Activated CD8-positive, alpha-beta T cell treated with anti-CD3 and anti-CD28 coated beads, Interleukin-2, amount 10 ng/mL, durations not matched to agents 7 days and 5 days (primary cell): ENCODE measurements around the gene CD160. TPM values are rescaled to one million over a fixed set of nuclear protein-coding genes. Genes with fewer than 3 reads are reported as not detected.
"Not testable (repeated sequence)": the region's sequence is repeated elsewhere in the genome, so short reads cannot be mapped to it uniquely, and the experiment has no call there.

Source experiments
- ATAC-seq: fragments of 150-1000 bp; cut with Tn5 transposase; one replicate; pipeline ENCODE4 v1.10.0; 2021; ENCODE audit warnings: moderate library complexity
- CTCF ChIA-PET: fragments of 350-600 bp; sonication (Branson Sonifier 250); formaldehyde crosslinking; loops from one replicate; lab custom pipeline; 2021; ENCODE audit warnings: antibody characterized with exemption; lab: Charles Lee
- POLR2A ChIA-PET: fragments of 350-600 bp; sonication (Branson Sonifier 250); formaldehyde crosslinking; loops from one replicate; lab custom pipeline; 2021; ENCODE audit warnings: antibody characterized with exemption; lab: Charles Lee
- DNase-seq: peaks from one replicate; pipeline ENCODE4 v3.0.0-alpha.2; 2020
- H3K27ac Mint-ChIP-seq: one replicate; pipeline ENCODE4 v1.8.0; 2021; ENCODE audit warnings: mild to moderate bottlenecking, mixed read lengths
- H3K27me3 Mint-ChIP-seq: one replicate; pipeline ENCODE4 v1.8.0; 2021; ENCODE audit warnings: low read depth, mixed read lengths
- H3K36me3 Mint-ChIP-seq: one replicate; pipeline ENCODE4 v1.8.0; 2021; ENCODE audit warnings: low read depth, mixed read lengths
- H3K4me1 Mint-ChIP-seq: one replicate; pipeline ENCODE4 v1.8.0; 2021; ENCODE audit warnings: low read depth, mixed read lengths
- H3K4me3 Mint-ChIP-seq: one replicate; pipeline ENCODE4 v1.8.0; 2021; ENCODE audit warnings: mild to moderate bottlenecking, mixed read lengths
- H3K9me3 Mint-ChIP-seq: one replicate; pipeline ENCODE4 v1.8.0; 2022; ENCODE audit warnings: mixed read lengths; ENCODE audit not compliant: insufficient read depth
- total RNA-seq, 2 experiments: library from RNA; stranded (reverse); gene quantifications; one replicate each; pipeline ENCODE4 v1.2.3, GENCODE V29; 2021

The CD160 gene
- total RNA-seq, 2 experiments from 2014 or later, result 2.4 to 3.1 TPM

DNA sequence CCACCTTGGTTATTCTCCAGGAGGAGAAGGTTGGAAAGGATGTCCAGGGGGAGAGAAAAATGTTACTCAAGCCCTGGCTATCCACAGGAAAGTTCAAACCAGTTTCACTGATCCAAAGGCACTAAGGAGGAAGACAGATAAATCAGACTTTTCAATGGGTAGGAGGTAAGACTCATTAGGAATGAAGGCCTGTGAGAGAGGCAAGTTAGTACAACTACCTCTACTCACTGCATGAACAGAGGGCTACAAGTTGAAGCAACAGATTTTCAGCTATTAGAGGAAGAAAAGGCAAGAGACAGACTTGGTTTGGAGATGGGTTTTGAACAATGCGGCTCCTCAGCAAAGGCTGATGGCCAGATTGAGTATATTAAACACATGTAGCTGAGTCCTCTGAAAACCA, 16.9 kb downstream of the CD160 start:
- no peak for ATAC-seq
- H3K4me1 Mint-ChIP-seq, result no peaks in the 10 kb centered on the region
- CTCF ChIA-PET, result no interaction called here

DNA sequence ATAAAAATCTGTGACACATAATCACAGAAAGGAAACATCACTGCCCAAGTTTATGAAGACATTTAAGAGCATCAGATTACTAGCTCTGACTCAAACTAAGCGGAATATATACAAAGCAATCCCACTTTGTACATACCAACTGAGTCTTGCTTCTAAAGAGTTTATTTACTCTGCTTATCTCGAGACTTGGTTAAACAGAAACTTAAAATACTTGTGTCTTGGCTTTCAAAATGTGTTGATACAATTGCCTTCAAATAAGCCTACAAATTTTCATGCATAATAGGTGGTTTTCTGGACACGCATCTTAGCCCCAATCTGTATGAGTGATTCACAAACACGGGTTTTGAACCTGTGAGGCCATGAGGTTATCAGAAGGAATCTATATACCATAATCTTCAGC, 21.0 kb downstream of the CD160 start:
- H3K9me3 Mint-ChIP-seq, result no peaks in the 10 kb centered on the region
- no peak for DNase-seq
- H3K27me3 Mint-ChIP-seq, result no peaks in the 10 kb centered on the region
- H3K36me3 Mint-ChIP-seq, result peaks cover 25% of the 10 kb centered on the region
- ChIA-PET CTCF (no interaction called here), POLR2A (no interaction called here)
- H3K4me3 Mint-ChIP-seq, result no peak overlapping the region
- H3K4me1 Mint-ChIP-seq, result no peaks in the 10 kb centered on the region
- ATAC-seq, result no peak
- no peak overlapping the region for H3K27ac Mint-ChIP-seq

More for the DNA sequence above, 16.9 kb downstream of the CD160 start:
- Mint-ChIP-seq H3K36me3 (peaks cover 2% of the 10 kb centered on the region), H3K4me3 (no peak overlapping the region), H3K27me3 (no peaks in the 10 kb centered on the region), H3K27ac (no peak overlapping the region), H3K9me3 (no peaks in the 10 kb centered on the region)
- POLR2A ChIA-PET, result no interaction called here
- DNase-seq, result no peak

DNA sequence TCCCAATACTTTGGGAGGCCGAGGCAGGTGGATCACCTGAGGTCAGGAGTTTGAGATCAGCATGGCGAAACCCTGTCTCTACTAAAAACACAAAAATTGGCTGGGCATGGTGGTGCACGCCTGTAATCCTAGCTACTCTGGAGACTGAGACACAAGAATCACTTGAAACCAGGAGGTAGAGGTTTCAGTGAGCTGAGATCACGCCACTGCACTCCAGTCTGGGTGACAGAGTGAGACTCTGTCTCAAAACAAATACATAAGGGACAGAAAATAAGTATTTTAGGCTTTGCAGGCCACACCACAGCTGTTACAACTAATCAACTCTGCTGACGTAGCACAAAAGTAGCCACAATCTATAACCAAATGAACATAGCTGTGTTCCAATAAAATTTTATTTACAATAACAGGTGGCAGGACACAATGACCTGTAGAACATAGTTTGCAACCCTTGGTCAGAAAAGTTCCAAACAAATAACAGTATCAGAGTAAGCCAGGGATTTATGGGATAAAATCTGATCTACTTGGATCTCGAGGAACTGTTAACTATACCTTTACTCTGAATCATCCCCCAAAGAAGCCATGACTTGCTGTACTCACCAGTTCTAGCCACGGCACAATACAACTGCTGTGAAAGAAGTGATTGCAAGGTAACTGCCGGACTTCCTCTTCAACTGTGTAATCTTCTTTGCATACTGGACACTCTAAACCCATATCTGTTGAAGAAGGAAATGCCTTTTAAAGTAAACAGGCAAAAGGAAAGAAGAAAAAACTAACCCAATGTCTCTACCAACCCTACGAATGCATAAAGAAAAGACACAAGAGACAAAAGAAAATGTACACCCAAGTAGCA, 28.3 kb downstream of the CD160 start:
- DNase-seq, result no peak
- peaks cover 3% of the 10 kb centered on the region for H3K4me1 Mint-ChIP-seq
- ATAC-seq, result no peak
- CTCF ChIA-PET, result interaction anchor here (1.0 to 1.1 kb wide), 2 partner anchors 26 to 27 kb away, joined by 3 read pairs; no protein-coding TSS in a partner anchor
- no peak overlapping the region for H3K4me3 Mint-ChIP-seq
- peak overlapping the region; percentile 24 for H3K27ac Mint-ChIP-seq
- H3K36me3 Mint-ChIP-seq, result peaks cover 51% of the 10 kb centered on the region
- POLR2A ChIA-PET, result no interaction called here
- no peaks in the 10 kb centered on the region for H3K9me3 Mint-ChIP-seq
- no peaks in the 10 kb centered on the region for H3K27me3 Mint-ChIP-seq

DNA sequence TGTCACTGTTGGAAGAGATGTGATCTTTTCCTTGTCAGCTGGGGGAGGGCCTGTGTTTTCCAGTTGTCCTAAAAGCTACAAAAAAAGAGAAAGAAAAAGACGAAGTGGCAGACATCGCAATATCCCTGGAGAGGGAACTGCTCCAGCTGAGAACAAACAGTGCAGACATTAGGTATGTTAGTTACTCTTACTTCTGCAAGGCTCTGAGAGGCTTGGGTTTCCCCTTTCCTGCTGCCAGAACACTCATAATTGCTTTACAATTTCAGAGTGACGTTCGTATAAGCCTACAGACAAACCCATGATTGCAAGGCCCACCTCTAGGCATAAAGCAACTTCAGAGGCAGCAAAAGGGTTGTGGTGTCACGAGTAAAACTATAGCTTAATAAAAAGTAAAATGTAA, 31.1 kb downstream of the CD160 start:
- H3K27me3 Mint-ChIP-seq, result no peaks in the 10 kb centered on the region
- peaks cover 3% of the 10 kb centered on the region for H3K4me1 Mint-ChIP-seq
- no peak overlapping the region for H3K4me3 Mint-ChIP-seq
- no peaks in the 10 kb centered on the region for H3K9me3 Mint-ChIP-seq
- ChIA-PET CTCF (interaction anchor here (1.2 kb wide), 1 partner anchor 13 kb away, joined by 4 read pairs; no protein-coding TSS in a partner anchor), POLR2A (no interaction called here)
- no peak for ATAC-seq
- DNase-seq, result no peak
- H3K36me3 Mint-ChIP-seq, result peaks cover 42% of the 10 kb centered on the region
- H3K27ac Mint-ChIP-seq, result no peak overlapping the region

DNA sequence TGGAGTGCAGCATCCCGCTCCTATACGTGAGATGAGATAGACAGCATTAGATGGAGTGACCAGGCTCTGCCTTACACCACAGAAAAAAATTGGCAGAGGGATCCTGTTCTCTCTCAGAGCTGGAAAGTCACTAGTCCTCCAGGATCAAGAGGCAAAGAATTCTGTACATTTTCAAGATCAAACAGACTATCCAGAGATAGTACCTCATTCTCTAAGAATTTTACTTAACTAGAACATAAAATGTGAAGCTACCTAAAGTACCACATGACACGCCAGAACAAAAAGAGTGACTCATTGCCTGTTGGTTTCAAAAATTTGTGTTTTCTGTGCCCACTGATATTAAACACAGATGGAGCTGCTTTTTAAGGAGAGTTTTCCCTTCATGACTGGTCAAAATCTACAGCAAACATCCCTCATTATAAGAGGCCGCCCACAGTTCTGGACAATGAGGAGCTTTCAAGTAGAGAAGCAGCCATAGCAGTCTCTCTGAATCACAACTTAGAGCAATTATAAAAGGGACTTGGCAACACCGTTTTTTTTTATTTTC, 32.3 kb downstream of the CD160 start:
- Mint-ChIP-seq H3K27ac (no peak overlapping the region), H3K27me3 (no peaks in the 10 kb centered on the region), H3K4me3 (no peak overlapping the region), H3K4me1 (peaks cover 3% of the 10 kb centered on the region), H3K9me3 (no peaks in the 10 kb centered on the region), H3K36me3 (peaks cover 43% of the 10 kb centered on the region)
- DNase-seq, result no peak
- CTCF ChIA-PET, result interaction anchor here (0.6 to 2.0 kb wide), 4 partner anchors 20 to 256 kb away, joined by 3 to 7 read pairs (median 3); no protein-coding TSS in a partner anchor
- POLR2A ChIA-PET, result no interaction called here
- no peak for ATAC-seq

DNA sequence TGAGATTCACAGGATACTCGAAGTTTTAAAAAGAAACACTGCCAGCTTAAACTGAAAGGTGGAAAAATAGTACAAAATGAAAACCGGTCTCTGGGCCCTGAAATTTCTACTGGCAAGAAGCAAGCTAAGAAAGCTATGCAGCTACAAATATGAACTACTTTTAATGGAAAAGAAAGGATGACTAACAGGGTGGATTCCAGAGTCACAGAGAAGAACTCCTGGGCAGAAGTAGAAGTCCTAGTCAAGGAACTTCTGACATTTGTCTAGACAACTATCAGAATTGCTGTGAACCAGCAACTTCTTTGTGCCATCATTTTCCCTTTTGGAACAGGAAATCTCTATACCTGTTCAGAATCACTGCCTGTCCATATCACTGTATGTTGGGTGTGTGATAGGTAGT, 38.1 kb downstream of the CD160 start:
- no peak for DNase-seq
- ChIA-PET CTCF (interaction anchor here (1.8 kb wide), 1 partner anchor 88 kb away, joined by 6 read pairs; the partner anchor contains the start of gene NUDT17), POLR2A (interaction anchor here (0.9 kb wide), 1 partner anchor 21 kb away, joined by 3 read pairs; no protein-coding TSS in a partner anchor)

DNA sequence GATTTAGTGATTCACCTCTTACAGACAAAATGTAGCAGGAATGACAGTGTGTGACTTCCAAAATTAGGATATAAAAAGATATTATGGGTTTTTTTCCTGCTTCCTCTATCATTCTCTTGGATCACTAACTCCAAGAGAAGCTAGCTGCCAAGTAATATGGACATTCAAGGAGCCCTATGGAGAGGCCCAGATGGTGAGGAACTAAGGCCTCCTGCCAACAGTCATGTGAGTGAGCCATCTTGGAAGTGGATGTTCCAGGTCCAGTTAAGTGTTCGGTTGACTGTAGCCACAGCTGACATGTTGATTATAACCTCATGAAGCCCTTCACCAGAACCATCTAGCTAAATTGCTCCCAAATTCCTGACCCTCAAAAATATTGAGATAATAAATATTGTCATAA, 38.8 kb downstream of the CD160 start:
- Mint-ChIP-seq H3K27ac (no peak overlapping the region), H3K27me3 (no peaks in the 10 kb centered on the region), H3K4me3 (no peak overlapping the region), H3K4me1 (no peaks in the 10 kb centered on the region), H3K9me3 (peaks cover 7% of the 10 kb centered on the region), H3K36me3 (peaks cover 47% of the 10 kb centered on the region)
- POLR2A ChIA-PET, result no interaction called here
- DNase-seq (no peak), ATAC-seq (no peak)
- CTCF ChIA-PET, result interaction anchor here (1.0 to 2.1 kb wide), 3 partner anchors 15 to 87 kb away, joined by 3 to 8 read pairs (median 6); partner anchors contain the start of gene NUDT17

More for the DNA sequence above, 38.1 kb downstream of the CD160 start:
- Mint-ChIP-seq H3K9me3 (peaks cover 7% of the 10 kb centered on the region), H3K27me3 (no peaks in the 10 kb centered on the region), H3K36me3 (peaks cover 43% of the 10 kb centered on the region), H3K4me3 (no peak overlapping the region), H3K27ac (no peak overlapping the region), H3K4me1 (no peaks in the 10 kb centered on the region)
- no peak for ATAC-seq

DNA sequence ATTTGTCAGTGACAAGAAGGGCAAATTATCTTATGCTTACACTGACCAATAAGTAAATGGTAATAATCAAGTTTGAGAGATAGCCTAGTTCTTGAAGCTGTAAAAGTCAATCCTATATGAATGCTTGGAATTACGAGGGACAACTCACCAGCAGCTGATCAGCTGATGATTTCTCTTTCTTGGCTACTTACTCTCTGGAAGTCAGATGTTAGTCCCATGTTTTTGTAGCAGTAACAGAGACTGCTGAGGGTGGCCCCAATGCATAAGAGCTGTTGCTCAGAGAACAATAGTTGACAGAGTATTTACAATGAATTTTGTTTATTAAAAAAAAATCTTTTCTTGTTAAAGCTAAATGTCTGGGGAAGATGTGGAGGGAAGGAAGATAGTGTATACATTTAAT, 39.3 kb downstream of the CD160 start:
- ATAC-seq (no peak), DNase-seq (no peak)
- ChIA-PET POLR2A (no interaction called here), CTCF (interaction anchor here (1.0 to 2.1 kb wide), 4 partner anchors 15 to 87 kb away, joined by 3 to 8 read pairs (median 4); partner anchors contain the start of gene NUDT17)
- H3K36me3 Mint-ChIP-seq, result peaks cover 48% of the 10 kb centered on the region
- H3K9me3 Mint-ChIP-seq, result peaks cover 7% of the 10 kb centered on the region
- no peaks in the 10 kb centered on the region for H3K4me1 Mint-ChIP-seq
- H3K27ac Mint-ChIP-seq, result no peak overlapping the region
- no peak overlapping the region for H3K4me3 Mint-ChIP-seq
- H3K27me3 Mint-ChIP-seq, result no peaks in the 10 kb centered on the region

DNA sequence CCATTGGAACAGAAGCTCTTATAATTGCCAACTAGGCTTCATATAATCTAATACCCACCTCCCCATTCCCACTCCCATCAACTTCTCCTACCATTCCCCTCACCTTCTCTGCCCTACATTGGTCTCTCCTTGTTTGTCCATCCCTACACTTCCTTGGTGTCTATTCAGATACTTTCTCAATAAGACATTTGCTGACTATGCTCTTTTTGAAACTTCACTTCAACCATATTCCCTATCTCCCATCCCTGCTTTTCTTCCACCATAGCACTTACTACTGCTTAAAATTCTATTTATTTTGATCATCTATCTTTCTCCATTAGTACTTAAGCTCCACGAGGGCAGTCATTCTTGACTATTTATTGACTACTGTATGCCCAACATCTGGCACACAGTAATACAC, 40.4 kb downstream of the CD160 start:
- Mint-ChIP-seq H3K36me3 (peaks cover 49% of the 10 kb centered on the region), H3K4me3 (no peak overlapping the region), H3K9me3 (peaks cover 7% of the 10 kb centered on the region), H3K27me3 (no peaks in the 10 kb centered on the region), H3K4me1 (no peaks in the 10 kb centered on the region), H3K27ac (no peak overlapping the region)
- ChIA-PET CTCF (interaction anchor here (1.3 to 2.1 kb wide), 2 partner anchors 11 to 66 kb away, joined by 3 to 8 read pairs; no protein-coding TSS in a partner anchor), POLR2A (no interaction called here)
- ATAC-seq (no peak), DNase-seq (no peak)

DNA sequence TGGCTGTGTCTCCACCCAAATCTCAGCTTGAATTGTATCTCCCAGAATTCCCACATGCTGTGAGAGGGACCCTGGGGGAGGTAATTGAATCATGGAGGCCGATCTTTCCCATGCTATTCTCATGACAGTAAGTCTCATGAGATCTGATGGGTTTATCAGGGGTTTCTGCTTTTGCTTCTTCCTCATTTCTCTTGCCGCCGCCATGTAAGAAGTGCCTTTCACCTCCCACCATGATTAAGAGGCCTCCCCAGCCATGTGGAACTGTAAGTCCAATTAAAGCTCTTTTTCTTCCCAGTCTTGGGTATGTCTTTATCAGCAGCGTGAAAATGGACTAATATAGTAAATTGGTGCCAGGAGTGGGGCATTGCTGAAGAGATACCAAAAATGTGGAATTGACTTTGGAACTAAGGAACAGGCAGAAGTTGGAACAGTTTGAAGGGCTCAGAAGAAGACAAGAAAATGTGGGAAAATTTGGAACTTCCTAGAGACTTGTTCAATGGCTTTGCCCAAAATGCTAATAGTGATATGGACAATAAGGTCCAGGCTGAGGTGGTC, 41.2 kb downstream of the CD160 start:
- CTCF ChIA-PET, result interaction anchor here (1.3 kb wide), 1 partner anchor 12 kb away, joined by 3 read pairs; no protein-coding TSS in a partner anchor
- peaks cover 49% of the 10 kb centered on the region for H3K36me3 Mint-ChIP-seq
- H3K9me3 Mint-ChIP-seq, ATAC-seq, H3K27ac Mint-ChIP-seq, H3K4me1 Mint-ChIP-seq, H3K27me3 Mint-ChIP-seq, POLR2A ChIA-PET, H3K4me3 Mint-ChIP-seq, DNase-seq: not testable (repeated sequence)

DNA sequence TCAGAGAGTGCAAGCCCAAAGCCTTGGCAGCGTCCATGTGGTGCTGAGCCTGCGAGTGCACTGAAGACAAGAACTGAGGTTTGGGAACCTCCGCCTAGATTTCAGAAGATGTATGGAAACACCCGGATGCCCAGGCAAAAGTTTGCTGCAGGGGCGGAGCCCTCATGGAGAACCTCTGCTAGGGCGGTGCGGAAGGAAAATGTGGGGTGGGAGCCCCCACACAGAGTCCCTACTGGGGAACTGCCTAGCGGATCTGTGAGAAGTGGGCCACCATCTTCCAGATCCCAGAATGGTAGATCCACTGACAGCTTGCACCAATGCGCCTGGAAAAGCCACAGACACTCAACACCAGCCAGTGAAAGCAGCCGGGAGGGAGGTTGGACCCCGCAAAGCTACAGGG, 42.2 kb downstream of the CD160 start:
- H3K4me1 Mint-ChIP-seq, H3K27ac Mint-ChIP-seq, ATAC-seq, CTCF ChIA-PET, H3K4me3 Mint-ChIP-seq, DNase-seq, POLR2A ChIA-PET, H3K27me3 Mint-ChIP-seq, H3K9me3 Mint-ChIP-seq: not testable (repeated sequence)
- H3K36me3 Mint-ChIP-seq, result peaks cover 48% of the 10 kb centered on the region
